ENCODE results near the gene MTMR4. TPM values are rescaled to one million over a fixed set of nuclear protein-coding genes. Genes with fewer than 3 reads are reported as not detected.

MTMR4 gene
- total RNA-seq, 1 donor from 2014 or later, result 89.3 TPM

- H3K27ac Mint-ChIP-seq, result no peak overlapping the region
- no peaks in the 10 kb centered on the region for H3K9me3 Mint-ChIP-seq (ENCODE audit: low read depth)
- H3K4me3 Mint-ChIP-seq (ENCODE audit: low read depth), result no peak overlapping the region
- no peak for DNase-seq (ENCODE audit: low spot score, unreplicated experiment)
- no peaks in the 10 kb centered on the region for H3K36me3 Mint-ChIP-seq (ENCODE audit: insufficient read depth)
- peaks cover 47% of the 10 kb centered on the region for H3K27me3 Mint-ChIP-seq
- no peak for TF ChIP-seq CTCF (IDR thresholded peaks at IDR 0.05; ENCODE audit: unreplicated experiment)
- H3K4me1 Mint-ChIP-seq (ENCODE audit: low read depth), result no peaks in the 10 kb centered on the region
Measured at GRCh38 chr17:58539698-58540097, 25.3 kb upstream of the MTMR4 start.

DNA sequence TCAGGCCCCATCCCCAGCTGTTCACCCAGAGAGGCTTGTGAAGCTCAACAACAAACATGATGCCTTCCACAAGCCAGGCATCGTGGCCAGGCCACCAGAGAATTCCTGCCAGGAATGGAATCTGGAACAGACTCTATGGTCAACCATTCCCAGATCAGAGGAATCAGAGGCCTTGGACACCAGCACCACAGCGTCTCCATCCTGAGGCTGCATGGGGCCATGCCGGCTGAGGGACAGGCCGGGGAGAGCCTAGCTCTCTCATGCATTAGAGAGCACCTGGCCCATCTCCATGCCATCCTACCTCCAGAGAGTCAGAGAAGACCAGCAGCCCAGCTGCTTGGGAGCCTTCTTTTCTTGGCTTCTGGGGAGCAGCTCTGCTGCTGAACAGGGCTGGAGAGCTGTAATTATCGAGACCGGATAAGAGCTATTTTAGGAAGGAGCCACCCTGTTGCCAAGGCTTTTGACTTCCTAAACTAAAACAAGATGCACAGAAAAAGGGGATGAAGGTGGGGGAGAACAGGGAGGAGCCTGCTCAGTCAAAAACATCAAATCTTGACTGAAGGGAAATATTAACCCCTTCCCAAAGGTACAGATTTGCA is 24.5 kb upstream of the MTMR4 start:
- H3K4me3 Mint-ChIP-seq (ENCODE audit: low read depth), result no peak overlapping the region
- no peaks in the 10 kb centered on the region for H3K9me3 Mint-ChIP-seq (ENCODE audit: low read depth)
- DNase-seq (ENCODE audit: low spot score, unreplicated experiment), result no peak
- H3K27me3 Mint-ChIP-seq, result peaks cover 54% of the 10 kb centered on the region
- H3K36me3 Mint-ChIP-seq (ENCODE audit: insufficient read depth), result no peaks in the 10 kb centered on the region
- no peak for TF ChIP-seq CTCF (IDR thresholded peaks at IDR 0.05; ENCODE audit: unreplicated experiment)
- no peaks in the 10 kb centered on the region for H3K4me1 Mint-ChIP-seq (ENCODE audit: low read depth)
- no peak overlapping the region for H3K27ac Mint-ChIP-seq

DNA sequence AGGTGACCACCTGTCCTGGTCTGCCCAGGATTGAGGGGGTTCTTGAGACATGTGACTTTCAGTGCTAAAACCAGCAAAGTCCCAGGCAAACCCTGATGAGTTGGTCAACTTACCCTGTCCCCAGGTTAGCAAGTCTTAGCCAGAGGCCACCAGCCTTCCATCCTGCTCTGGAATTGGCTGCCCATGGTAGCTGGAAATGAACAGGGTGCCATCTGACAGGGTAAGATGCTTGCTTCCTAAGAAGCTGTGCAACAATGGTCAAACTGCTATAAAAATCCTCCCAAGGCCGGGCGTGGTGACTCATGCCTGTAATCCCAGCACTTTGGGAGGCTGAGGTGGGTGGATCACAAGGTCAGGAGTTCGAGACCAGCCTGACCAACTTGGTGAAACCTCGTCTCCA is 22.8 kb upstream of the MTMR4 start:
- no peaks in the 10 kb centered on the region for H3K4me1 Mint-ChIP-seq (ENCODE audit: low read depth)
- no peak for TF ChIP-seq CTCF (IDR thresholded peaks at IDR 0.05; ENCODE audit: unreplicated experiment)
- H3K4me3 Mint-ChIP-seq (ENCODE audit: low read depth), result no peak overlapping the region
- no peak overlapping the region for H3K27ac Mint-ChIP-seq
- DNase-seq (ENCODE audit: low spot score, unreplicated experiment), result no peak
- no peaks in the 10 kb centered on the region for H3K36me3 Mint-ChIP-seq (ENCODE audit: insufficient read depth)
- peaks cover 59% of the 10 kb centered on the region for H3K27me3 Mint-ChIP-seq
- H3K9me3 Mint-ChIP-seq (ENCODE audit: low read depth), result no peaks in the 10 kb centered on the region

GRCh38 chr17:58536542-58536941 is 22.1 kb upstream of the MTMR4 start:
- TF ChIP-seq CTCF (IDR thresholded peaks at IDR 0.05; ENCODE audit: unreplicated experiment), result no peak

DNA sequence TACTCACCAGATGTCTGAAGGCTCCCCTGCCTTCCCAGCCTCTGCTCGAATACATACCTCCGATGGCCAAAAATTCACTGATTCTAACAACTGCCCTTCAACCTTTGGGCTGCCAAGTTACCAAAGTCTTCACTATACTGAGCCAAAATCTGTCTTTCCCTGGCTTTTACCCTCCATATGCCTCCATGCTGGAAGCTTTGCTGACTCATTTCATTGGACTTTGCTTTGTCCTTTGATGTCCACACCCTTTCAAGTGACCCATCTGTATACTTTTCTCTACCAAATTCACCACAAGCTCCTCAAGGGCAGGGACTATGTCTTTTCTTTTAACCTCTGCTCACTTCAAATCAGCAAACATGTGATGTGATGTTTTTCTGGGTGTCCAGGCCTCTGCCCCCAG is 21.0 kb upstream of the MTMR4 start:
- H3K9me3 Mint-ChIP-seq (ENCODE audit: low read depth), result no peaks in the 10 kb centered on the region
- no peak for DNase-seq (ENCODE audit: low spot score, unreplicated experiment)
- TF ChIP-seq CTCF (IDR thresholded peaks at IDR 0.05; ENCODE audit: unreplicated experiment), result no peak
- no peak overlapping the region for H3K27ac Mint-ChIP-seq
- peaks cover 64% of the 10 kb centered on the region for H3K27me3 Mint-ChIP-seq
- H3K4me3 Mint-ChIP-seq (ENCODE audit: low read depth), result no peak overlapping the region
- no peaks in the 10 kb centered on the region for H3K4me1 Mint-ChIP-seq (ENCODE audit: low read depth)
- no peaks in the 10 kb centered on the region for H3K36me3 Mint-ChIP-seq (ENCODE audit: insufficient read depth)

More at GRCh38 chr17:58536542-58536941, 22.1 kb upstream of the MTMR4 start:
- Mint-ChIP-seq H3K27me3 (peaks cover 57% of the 10 kb centered on the region), H3K4me1 (ENCODE audit: low read depth) (no peaks in the 10 kb centered on the region), H3K9me3 (ENCODE audit: low read depth) (no peaks in the 10 kb centered on the region), H3K27ac (no peak overlapping the region), H3K4me3 (ENCODE audit: low read depth) (no peak overlapping the region), H3K36me3 (ENCODE audit: insufficient read depth) (no peaks in the 10 kb centered on the region)
- no peak for DNase-seq (ENCODE audit: low spot score, unreplicated experiment)
